Measurements from ENCODE around the gene NSUN6.
A peak's percentile ranks its signal among the peaks of the same experiment; 100 is the strongest.

The NSUN6 gene

DNA sequence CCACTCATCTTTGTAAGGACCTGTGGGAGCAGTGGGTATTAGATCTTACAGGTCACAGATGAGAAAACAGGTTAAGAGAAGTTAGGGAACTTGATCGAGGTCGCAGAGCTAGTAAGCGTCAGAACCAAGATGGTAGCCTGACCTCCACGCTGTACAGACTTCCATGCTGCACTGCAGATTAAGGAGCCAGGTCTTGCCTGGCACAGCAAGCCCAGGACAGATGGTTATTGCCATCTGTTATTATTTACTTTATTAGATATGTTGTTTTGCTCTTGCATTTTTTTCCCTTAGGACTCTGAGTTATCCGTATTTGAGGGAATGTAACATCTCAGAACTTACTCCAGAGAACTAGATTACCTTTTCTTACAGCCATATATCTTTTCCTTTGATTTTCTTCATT, 147.2 kb downstream of the NSUN6 start:
- no peak overlapping the region for H2AFZ ChIP-seq (ENCODE audit: low read length, unreplicated experiment)
- H3K36me3 ChIP-seq (ENCODE audit: insufficient read depth, low read length) = no peaks in the 10 kb centered on the region
- no peaks in the 10 kb centered on the region for H3K79me2 ChIP-seq (ENCODE audit: control insufficient read depth, insufficient read depth, low read length, unreplicated experiment)
- peaks cover 7% of the 10 kb centered on the region for H3K4me1 ChIP-seq (ENCODE audit: control insufficient read depth, insufficient read depth, low read length, unreplicated experiment)
- no peak overlapping the region for H3K4me3 ChIP-seq (ENCODE audit: low read depth, low read length)
- H3K27me3 ChIP-seq (ENCODE audit: insufficient read depth, low read length) = no peaks in the 10 kb centered on the region
- H3K27ac ChIP-seq (ENCODE audit: low read depth, low read length) = no peak overlapping the region

DNA sequence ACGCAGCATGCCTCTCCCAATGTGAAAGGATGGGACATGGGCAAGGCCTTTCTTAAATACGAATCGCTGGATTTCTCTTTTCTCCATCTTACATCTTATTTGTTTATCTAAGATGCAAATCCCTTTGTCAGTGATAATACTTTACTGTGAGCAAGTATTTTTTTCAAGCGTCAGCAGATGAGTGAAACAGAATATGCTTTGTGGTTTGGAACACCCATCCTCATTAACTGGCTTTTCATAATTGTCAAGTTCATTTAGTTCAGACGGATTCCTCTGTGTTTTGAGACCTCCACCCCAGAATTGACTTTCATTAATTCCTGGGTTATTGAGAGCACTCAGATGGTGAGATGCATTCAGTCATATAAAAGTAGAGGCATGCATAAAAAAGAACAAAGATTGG, 149.8 kb downstream of the NSUN6 start:
- no peak overlapping the region for H3K27ac ChIP-seq (ENCODE audit: low read depth, low read length)
- H3K36me3 ChIP-seq (ENCODE audit: insufficient read depth, low read length) = no peaks in the 10 kb centered on the region
- peaks cover 7% of the 10 kb centered on the region for H3K4me1 ChIP-seq (ENCODE audit: control insufficient read depth, insufficient read depth, low read length, unreplicated experiment)
- peak overlapping the region; percentile 57 for H3K4me3 ChIP-seq (ENCODE audit: low read depth, low read length)
- peak overlapping the region; percentile 44 for H2AFZ ChIP-seq (ENCODE audit: low read length, unreplicated experiment)
- H3K79me2 ChIP-seq (ENCODE audit: control insufficient read depth, insufficient read depth, low read length, unreplicated experiment) = no peaks in the 10 kb centered on the region
- no peaks in the 10 kb centered on the region for H3K27me3 ChIP-seq (ENCODE audit: insufficient read depth, low read length)

DNA sequence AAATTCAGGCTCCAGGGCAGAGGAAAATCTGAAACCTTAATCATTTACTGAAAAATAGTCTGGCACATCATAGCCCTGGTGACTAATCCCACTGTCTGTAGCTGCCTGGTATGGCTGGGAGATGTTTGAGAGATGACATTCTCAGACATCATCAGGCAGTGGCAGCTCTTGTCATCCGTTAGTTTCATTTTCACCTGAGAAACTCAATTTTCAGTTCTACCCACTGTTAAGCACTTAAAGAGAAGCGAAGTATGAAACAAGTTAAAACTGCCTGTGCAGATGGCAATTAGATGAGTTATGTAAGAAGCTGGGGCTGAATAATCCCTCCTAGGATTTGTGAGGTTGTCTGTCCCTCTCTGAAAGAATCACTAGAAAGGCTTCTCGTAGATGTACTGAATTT, 150.2 kb downstream of the NSUN6 start:
- H3K27me3 ChIP-seq (ENCODE audit: insufficient read depth, low read length) = no peaks in the 10 kb centered on the region
- H3K36me3 ChIP-seq (ENCODE audit: insufficient read depth, low read length) = no peaks in the 10 kb centered on the region
- H3K4me3 ChIP-seq (ENCODE audit: low read depth, low read length) = peak overlapping the region; percentile 57
- no peaks in the 10 kb centered on the region for H3K79me2 ChIP-seq (ENCODE audit: control insufficient read depth, insufficient read depth, low read length, unreplicated experiment)
- H3K27ac ChIP-seq (ENCODE audit: low read depth, low read length) = 0 out of 2 replicates have a peak overlapping the region, but pooled peaks have one; percentile 10
- peak overlapping the region; percentile 44 for H2AFZ ChIP-seq (ENCODE audit: low read length, unreplicated experiment)
- H3K4me1 ChIP-seq (ENCODE audit: control insufficient read depth, insufficient read depth, low read length, unreplicated experiment) = peaks cover 7% of the 10 kb centered on the region

DNA sequence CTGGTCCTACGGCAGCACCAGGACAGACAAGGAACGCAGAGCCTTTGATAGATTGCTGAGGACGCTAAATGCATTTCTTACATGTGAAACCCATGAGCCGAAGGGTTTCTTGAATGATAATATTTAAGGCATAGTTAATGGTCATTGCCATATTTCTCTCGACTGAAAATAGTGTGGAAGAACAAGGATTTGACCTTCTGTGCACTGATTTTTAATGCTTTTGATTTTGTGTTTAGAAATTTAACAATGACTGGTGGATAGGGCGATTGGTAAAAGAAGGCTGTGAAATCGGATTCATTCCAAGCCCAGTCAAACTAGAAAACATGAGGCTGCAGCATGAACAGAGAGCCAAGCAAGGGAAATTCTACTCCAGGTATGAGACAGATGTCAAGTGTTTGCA, 150.8 kb downstream of the NSUN6 start:
- H3K36me3 ChIP-seq (ENCODE audit: insufficient read depth, low read length) = no peaks in the 10 kb centered on the region
- H3K27me3 ChIP-seq (ENCODE audit: insufficient read depth, low read length) = no peaks in the 10 kb centered on the region
- no peak overlapping the region for H3K4me3 ChIP-seq (ENCODE audit: low read depth, low read length)
- no peak overlapping the region for H2AFZ ChIP-seq (ENCODE audit: low read length, unreplicated experiment)
- no peak overlapping the region for H3K27ac ChIP-seq (ENCODE audit: low read depth, low read length)
- no peaks in the 10 kb centered on the region for H3K79me2 ChIP-seq (ENCODE audit: control insufficient read depth, insufficient read depth, low read length, unreplicated experiment)
- H3K4me1 ChIP-seq (ENCODE audit: control insufficient read depth, insufficient read depth, low read length, unreplicated experiment) = peaks cover 7% of the 10 kb centered on the region

DNA sequence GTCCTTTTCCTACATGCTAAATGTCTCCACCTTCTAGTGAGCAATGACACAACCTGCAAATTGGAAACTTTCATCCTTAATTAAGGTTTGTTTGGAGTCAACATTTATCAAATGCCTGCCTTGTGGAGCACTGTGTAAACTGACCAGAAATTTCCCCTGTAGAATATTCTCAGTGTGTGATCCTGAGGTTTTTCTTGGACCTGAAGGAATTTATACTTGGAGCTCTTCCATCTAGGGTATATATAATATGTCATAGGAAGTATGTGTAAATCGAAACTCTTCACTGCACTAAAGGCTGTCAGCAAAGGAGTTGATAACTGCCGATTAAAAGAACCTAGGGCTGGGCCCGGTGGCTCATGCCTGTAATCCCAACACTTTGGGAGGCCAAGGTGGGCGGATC, 152.4 kb downstream of the NSUN6 start:
- Histone ChIP-seq H2AFZ (ENCODE audit: low read length, unreplicated experiment) (no peak overlapping the region), H3K27me3 (ENCODE audit: insufficient read depth, low read length) (no peaks in the 10 kb centered on the region), H3K27ac (ENCODE audit: low read depth, low read length) (no peak overlapping the region), H3K4me1 (ENCODE audit: control insufficient read depth, insufficient read depth, low read length, unreplicated experiment) (peaks cover 7% of the 10 kb centered on the region), H3K4me3 (ENCODE audit: low read depth, low read length) (no peak overlapping the region), H3K36me3 (ENCODE audit: insufficient read depth, low read length) (no peaks in the 10 kb centered on the region), H3K79me2 (ENCODE audit: control insufficient read depth, insufficient read depth, low read length, unreplicated experiment) (no peaks in the 10 kb centered on the region)

DNA sequence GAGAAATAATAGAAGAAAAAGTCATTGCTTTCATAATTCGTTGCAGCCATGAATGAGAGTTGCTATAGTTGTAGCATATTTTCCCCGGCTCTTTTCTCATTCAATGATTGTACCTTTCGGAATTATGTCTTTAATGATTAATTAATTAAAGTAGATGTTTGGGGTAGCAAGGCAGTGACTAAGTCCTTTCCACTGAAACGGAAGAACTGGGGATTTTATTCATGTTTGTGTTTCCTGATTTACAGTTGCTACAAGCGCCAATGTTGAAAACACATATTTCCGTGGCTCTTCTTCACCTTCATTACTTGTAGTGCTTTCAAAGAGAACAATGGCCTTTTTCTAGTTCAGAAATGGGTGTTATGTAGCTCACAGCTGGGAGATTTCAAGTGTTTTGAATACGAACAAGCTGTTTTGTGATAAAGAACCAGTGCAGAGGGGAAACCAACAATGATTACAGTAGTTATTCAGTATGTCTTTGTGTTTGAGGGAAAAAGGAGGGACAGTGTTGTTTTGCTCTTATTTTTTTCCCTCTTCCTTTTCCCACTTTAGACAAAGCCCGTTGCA, 153.5 kb downstream of the NSUN6 start:
- no peaks in the 10 kb centered on the region for H3K27me3 ChIP-seq (ENCODE audit: insufficient read depth, low read length)
- no peaks in the 10 kb centered on the region for H3K79me2 ChIP-seq (ENCODE audit: control insufficient read depth, insufficient read depth, low read length, unreplicated experiment)
- H3K27ac ChIP-seq (ENCODE audit: low read depth, low read length) = no peak overlapping the region
- no peak overlapping the region for H3K4me3 ChIP-seq (ENCODE audit: low read depth, low read length)
- H3K4me1 ChIP-seq (ENCODE audit: control insufficient read depth, insufficient read depth, low read length, unreplicated experiment) = peaks cover 7% of the 10 kb centered on the region
- H3K36me3 ChIP-seq (ENCODE audit: insufficient read depth, low read length) = no peaks in the 10 kb centered on the region
- no peak overlapping the region for H2AFZ ChIP-seq (ENCODE audit: low read length, unreplicated experiment)

Measured in ACC112 (cell line).